Neural cell (in vitro differentiated cells): ENCODE measurements around the gene KIF13A.
"Not testable (repeated sequence)": the region's sequence is repeated elsewhere in the genome, so short reads cannot be mapped to it uniquely, and the experiment has no call there.

Source experiments
- CTCF ChIP-seq: fragments of 450-650 bp; IDR thresholded peaks from 2 replicates; pipeline ENCODE4 v1.5.1; 2014; ENCODE audit warnings: antibody characterized with exemption, mild to moderate bottlenecking, moderate library complexity; ENCODE audit not compliant: poor library complexity, severe bottlenecking
- EP300 ChIP-seq: fragments of 450-650 bp; conservative IDR thresholded peaks from 2 replicates; pipeline ENCODE4 v1.6.1; 2014; ENCODE audit warnings: antibody characterized with exemption, mild to moderate bottlenecking, moderate library complexity; ENCODE audit not compliant: poor library complexity, severe bottlenecking
- EZH2 ChIP-seq: fragments of 200-600, 300-800 bp; shearing (Covaris generic), sonication (generic); IDR thresholded peaks from 2 replicates; pipeline ENCODE4 v1.6.1; 2014; ENCODE audit warnings: antibody characterized with exemption, low read length, borderline replicate concordance, mild to moderate bottlenecking; ENCODE audit not compliant: insufficient read depth, poor library complexity, severe bottlenecking
- MXI1 ChIP-seq: fragments of 450-650 bp; conservative IDR thresholded peaks from 2 replicates; pipeline ENCODE4 v1.6.1; 2014; ENCODE audit warnings: antibody characterized with exemption, mild to moderate bottlenecking; ENCODE audit not compliant: poor library complexity, severe bottlenecking
- POLR2AphosphoS5 ChIP-seq: IDR thresholded peaks from 2 replicates; pipeline ENCODE4 v1.6.1; 2012
- RAD21 ChIP-seq: fragments of 450-650 bp; conservative IDR thresholded peaks from 2 replicates; pipeline ENCODE4 v1.6.1; 2014; ENCODE audit warnings: antibody characterized with exemption, mild to moderate bottlenecking, moderate library complexity
- REST ChIP-seq: IDR thresholded peaks from 2 replicates; pipeline ENCODE4 v1.6.1; 2012; ENCODE audit warnings: borderline replicate concordance
- SMC3 ChIP-seq: fragments of 450-650 bp; conservative IDR thresholded peaks from 2 replicates; pipeline ENCODE4 v1.6.1; 2014; ENCODE audit warnings: antibody characterized with exemption, mild to moderate bottlenecking, moderate library complexity; ENCODE audit not compliant: poor library complexity
- TAF1 ChIP-seq: IDR thresholded peaks from 2 replicates; pipeline ENCODE4 v1.6.1; 2012; ENCODE audit warnings: low read depth

GRCh38 chr6:17889777-17890176, 97.7 kb downstream of the KIF13A start:
- TF ChIP-seq CTCF, TAF1, POLR2AphosphoS5, MXI1, RAD21, EZH2, REST, SMC3, EP300: not testable (repeated sequence)
